ENCODE measurements around the gene BMPR1B. TPM values are rescaled to one million over a fixed set of nuclear protein-coding genes. Genes with fewer than 3 reads are reported as not detected.
"Not testable (repeated sequence)": the region's sequence is repeated elsewhere in the genome, so short reads cannot be mapped to it uniquely, and the experiment has no call there.

The BMPR1B gene
- total RNA-seq, 4 donors from 2014 or later = 0.46 to 1.3 (median 0.88) TPM

- WGBS, 2 donors = 76 to 83% methylated on average over 1 of the region's 1 CpG
- TF ChIP-seq, protein P1, sequence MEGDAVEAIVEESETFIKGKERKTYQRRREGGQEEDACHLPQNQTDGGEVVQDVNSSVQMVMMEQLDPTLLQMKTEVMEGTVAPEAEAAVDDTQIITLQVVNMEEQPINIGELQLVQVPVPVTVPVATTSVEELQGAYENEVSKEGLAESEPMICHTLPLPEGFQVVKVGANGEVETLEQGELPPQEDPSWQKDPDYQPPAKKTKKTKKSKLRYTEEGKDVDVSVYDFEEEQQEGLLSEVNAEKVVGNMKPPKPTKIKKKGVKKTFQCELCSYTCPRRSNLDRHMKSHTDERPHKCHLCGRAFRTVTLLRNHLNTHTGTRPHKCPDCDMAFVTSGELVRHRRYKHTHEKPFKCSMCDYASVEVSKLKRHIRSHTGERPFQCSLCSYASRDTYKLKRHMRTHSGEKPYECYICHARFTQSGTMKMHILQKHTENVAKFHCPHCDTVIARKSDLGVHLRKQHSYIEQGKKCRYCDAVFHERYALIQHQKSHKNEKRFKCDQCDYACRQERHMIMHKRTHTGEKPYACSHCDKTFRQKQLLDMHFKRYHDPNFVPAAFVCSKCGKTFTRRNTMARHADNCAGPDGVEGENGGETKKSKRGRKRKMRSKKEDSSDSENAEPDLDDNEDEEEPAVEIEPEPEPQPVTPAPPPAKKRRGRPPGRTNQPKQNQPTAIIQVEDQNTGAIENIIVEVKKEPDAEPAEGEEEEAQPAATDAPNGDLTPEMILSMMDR (IDR thresholded peaks at IDR 0.05) = no peak
- no peak for TF ChIP-seq POLR2A (IDR thresholded peaks at IDR 0.05)
- no peak for DNase-seq (ENCODE audit: low spot score in 2 of 2)
- intact Hi-C loops (cut with DNase I; ENCODE audit: low total_unique reads) = no loop called here
- no peak overlapping the region for H3K4me3 ChIP-seq (ENCODE audit: low read depth, poor library complexity, severe bottlenecking)
These were observed 76.7 kb downstream of the BMPR1B start for GRCh38 chr4:94834501-94834900.

DNA sequence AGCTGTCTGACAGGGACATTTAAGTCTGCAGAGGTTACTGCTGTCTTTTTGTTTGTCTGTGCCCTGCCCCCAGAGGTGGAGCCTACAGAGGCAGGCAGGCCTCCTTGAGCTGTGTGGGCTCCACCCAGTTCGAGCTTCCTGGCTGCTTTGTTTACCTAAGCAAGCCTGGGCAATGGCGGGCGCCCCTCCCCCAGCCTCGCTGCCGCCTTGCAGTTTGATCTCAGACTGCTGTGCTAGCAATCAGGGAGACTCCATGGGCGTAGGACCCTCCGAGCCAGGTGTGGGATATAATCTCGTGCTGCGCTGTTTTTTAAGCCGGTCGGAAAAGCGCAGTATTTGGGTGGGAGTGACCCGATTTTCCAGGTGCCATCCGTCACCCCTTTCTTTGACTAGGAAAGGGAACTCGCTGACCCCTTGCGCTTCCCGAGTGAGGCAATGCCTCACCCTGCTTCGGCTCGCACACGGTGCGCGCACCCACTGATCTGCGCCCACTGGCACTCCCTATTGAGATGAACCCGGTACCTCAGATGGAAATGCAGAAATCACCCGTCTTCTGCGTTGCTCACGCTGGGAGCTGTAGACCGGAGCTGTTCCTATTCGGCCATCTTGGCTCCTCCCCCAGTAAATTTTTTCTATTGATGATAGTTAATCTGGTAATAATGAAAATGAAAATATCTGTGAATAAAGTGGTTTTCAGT lies 83.6 kb downstream of the BMPR1B start:
- H3K4me3 ChIP-seq (ENCODE audit: low read depth, poor library complexity, severe bottlenecking); DNase-seq (ENCODE audit: low spot score in 2 of 2); intact Hi-C loops (cut with DNase I; ENCODE audit: low total_unique reads): not testable (repeated sequence)
- WGBS, 2 donors = 85 to 89% methylated on average over 28 to 29 of the region's 29 CpGs

DNA sequence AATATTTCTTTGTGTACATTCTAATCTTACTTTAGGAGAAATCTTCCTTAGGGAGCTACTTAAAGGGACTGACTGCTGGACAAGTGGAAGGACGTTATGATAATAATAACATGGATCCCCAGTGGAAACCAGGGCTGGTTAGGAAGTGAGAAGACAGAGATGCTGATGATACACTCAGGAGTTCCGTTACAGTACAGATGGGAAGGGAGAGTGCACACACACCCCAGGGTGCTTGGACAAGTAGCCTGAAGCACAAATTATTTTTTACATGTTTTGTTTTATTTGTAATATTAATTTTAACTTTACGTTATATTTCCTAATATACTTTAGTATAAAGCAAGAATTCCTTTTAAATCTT lies 84.1 kb downstream of the BMPR1B start:
- 25 to 84% methylated on average over 3 of the region's 3 CpGs for WGBS, 2 donors
- DNase-seq (ENCODE audit: low spot score in 2 of 2) = no peak
- H3K4me3 ChIP-seq (ENCODE audit: low read depth, poor library complexity, severe bottlenecking) = no peak overlapping the region
- intact Hi-C loops (cut with DNase I; ENCODE audit: low total_unique reads) = no loop called here
- TF ChIP-seq, protein P1 (IDR thresholded peaks at IDR 0.05) = no peak
- TF ChIP-seq POLR2A (IDR thresholded peaks at IDR 0.05) = no peak

DNA sequence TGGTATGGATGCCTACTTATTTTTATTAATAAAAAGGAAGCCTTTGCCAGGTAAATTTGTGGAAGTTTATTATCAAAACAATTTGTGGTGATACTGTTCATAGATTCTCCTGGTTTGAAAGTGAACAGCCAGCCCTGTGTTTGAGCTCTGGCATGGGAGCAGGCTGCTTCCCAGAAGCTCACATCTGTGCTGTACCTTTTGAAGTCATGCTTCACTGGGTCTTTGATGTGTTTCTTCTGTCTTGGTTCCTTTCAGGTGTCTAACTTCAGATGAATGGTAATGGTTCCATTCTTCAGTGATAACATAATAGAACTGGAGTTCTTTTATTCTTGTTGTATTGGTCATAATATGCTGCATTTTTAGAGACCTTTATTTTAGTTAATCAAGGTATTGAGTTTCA lies 85.5 kb downstream of the BMPR1B start:
- intact Hi-C loops (cut with DNase I; ENCODE audit: low total_unique reads) = no loop called here
- H3K4me3 ChIP-seq (ENCODE audit: low read depth, poor library complexity, severe bottlenecking) = no peak overlapping the region
- TF ChIP-seq, protein P1 (IDR thresholded peaks at IDR 0.05) = no peak
- TF ChIP-seq POLR2A (IDR thresholded peaks at IDR 0.05) = no peak
- DNase-seq (ENCODE audit: low spot score in 2 of 2) = no peak

DNA sequence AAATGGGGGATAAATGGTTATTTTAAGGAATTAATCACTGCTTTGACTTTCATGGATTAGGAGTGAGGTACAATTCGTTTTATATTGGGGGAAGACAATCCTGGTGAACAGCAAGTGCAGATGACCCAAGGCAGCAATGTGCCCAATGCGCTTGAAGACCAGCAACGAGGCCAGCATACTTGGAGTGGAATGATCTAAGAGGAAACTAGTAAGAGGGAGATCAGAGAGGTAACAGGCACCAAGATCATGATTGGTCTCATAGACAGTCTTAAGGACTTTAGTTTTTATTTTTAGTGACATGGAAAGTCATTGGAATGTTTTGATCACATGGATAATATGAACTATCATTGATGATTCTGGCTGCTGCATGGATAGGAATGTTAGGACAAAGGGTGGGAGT lies 90.6 kb downstream of the BMPR1B start:
- intact Hi-C loops (cut with DNase I; ENCODE audit: low total_unique reads) = no loop called here
- H3K4me3 ChIP-seq (ENCODE audit: low read depth, poor library complexity, severe bottlenecking) = no peak overlapping the region
- 85 to 89% methylated on average over 3 of the region's 3 CpGs for WGBS, 2 donors
- DNase-seq (ENCODE audit: low spot score in 2 of 2) = no peak
- TF ChIP-seq POLR2A (IDR thresholded peaks at IDR 0.05) = no peak
- TF ChIP-seq, protein P1 (IDR thresholded peaks at IDR 0.05) = no peak

DNA sequence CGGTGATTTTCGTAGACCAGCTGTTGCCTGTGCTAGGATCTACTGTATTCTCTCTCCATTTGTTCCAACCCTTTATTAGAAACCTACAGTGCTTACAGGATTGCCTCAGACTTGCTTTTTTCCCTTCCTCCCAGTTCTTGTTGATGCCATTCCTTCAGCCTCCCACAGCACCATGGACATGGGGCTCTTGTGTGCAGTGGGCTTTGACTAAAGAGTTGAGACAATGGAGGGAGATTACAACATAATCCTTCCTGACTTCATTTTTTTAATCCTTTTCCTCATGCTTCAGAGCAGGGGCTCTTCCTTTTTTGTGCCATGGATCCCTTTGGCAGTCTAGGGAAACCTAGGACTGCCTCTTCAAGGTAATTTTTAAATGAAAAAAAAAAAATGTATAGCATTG lies 92.1 kb downstream of the BMPR1B start:
- no peak for TF ChIP-seq POLR2A (IDR thresholded peaks at IDR 0.05)
- TF ChIP-seq, protein P1 (IDR thresholded peaks at IDR 0.05) = no peak
- no peak for DNase-seq (ENCODE audit: low spot score in 2 of 2)
- WGBS, 2 donors = 92 to 95% methylated on average over 2 of the region's 2 CpGs
- no peak overlapping the region for H3K4me3 ChIP-seq (ENCODE audit: low read depth, poor library complexity, severe bottlenecking)
- intact Hi-C loops (cut with DNase I; ENCODE audit: low total_unique reads) = no loop called here

Data from lower leg skin (tissue), 4 donors.